ENCODE results near the gene TMEM202.
"Not testable (repeated sequence)": the region's sequence is repeated elsewhere in the genome, so short reads cannot be mapped to it uniquely, and the experiment has no call there.

TMEM202 gene

DNA sequence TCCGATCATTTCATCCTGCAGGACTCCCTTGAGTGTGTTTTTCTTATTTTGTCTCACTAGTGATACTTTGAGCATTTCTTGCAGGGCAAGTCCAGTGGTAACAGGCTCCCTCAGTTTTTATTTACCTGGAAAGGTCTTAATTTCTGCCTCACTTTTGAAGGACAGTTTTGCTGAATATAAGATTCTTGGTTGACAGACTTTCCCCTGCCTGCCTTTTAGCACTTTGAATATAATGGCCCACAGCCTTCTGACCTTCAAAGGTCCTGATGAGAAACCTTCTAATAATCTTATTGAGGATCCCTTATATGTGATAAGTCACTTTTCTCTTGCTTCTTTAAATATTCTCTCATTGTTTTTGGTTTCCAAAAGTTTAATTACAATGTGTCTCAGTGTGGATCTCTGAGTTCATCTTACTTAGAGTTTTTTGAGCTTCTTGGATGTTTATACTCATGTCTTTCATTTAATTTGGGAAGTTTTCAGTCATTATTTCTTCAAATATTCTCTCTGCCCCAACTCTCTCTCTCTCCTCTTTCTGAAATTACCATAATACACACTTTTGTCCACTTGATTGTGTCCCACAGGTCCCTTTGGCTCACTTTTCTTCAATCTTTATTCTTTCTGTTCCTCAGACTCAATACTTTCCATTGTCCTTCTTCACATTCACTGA lies 39.7 kb downstream of the TMEM202 start:
- Histone ChIP-seq H3K27ac (ENCODE audit: insufficient read depth in 1 of 2, low read depth in 1 of 2, low read length in 2 of 2, poor library complexity in 1 of 2, severe bottlenecking in 2 of 2) (no peak overlapping the region), H3K36me3 (ENCODE audit: control insufficient read depth in 4 of 4, insufficient read depth in 4 of 4, low read length in 3 of 4) (no peaks in the 10 kb centered on the region), H3K27me3 (replicated peaks in 2 of 5; ENCODE audit: control insufficient read depth in 4 of 5, insufficient read depth in 5 of 5, low read length in 4 of 5) (peaks cover 0 to 5% (median 0%) of the 10 kb centered on the region in 5 experiments), H3K4me3 (ENCODE audit: control insufficient read depth in 1 of 7, extremely low read depth in 1 of 7, insufficient read depth in 4 of 7, low read depth in 2 of 7, low read length in 6 of 7) (no peak overlapping the region), H3K9me3 (ENCODE audit: control extremely low read depth in 1 of 5, control insufficient read depth in 4 of 5, insufficient read depth in 2 of 5, low read depth in 1 of 5, low read length in 4 of 5) (peaks cover 0 to 24% (median 5%) of the 10 kb centered on the region in 5 experiments), H3K4me1 (ENCODE audit: control extremely low read depth in 1 of 4, control insufficient read depth in 4 of 4, insufficient read depth in 4 of 4, low read length in 3 of 4) (no peaks in the 10 kb centered on the region)
- peak in 1 of 3 donors; percentile 5 for DNase-seq
- POLR2A ChIA-PET, result no interaction called here
- CTCF ChIA-PET, result no interaction called here
- no CpG with 5 or more reads among the region's 1 CpG for WGBS (ENCODE audit: insufficient coverage)

DNA sequence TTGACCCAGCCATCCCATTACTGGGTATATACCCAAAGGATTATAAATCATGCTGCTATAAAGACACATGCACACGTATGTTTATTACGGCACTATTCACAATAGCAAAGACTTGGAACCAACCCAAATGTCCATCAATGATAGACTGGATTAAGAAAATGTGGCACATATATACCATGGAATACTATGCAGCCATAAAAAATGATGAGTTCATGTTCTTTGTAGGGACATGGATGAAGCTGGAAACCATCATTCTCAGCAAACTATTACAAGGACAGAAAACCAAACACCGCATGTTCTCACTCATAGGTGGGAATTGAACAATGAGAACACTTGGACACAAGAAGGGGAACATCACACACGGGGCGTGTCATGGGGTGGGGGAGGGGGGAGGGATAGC lies 44.7 kb downstream of the TMEM202 start:
- H3K27me3 ChIP-seq (replicated peaks in 2 of 5; ENCODE audit: control insufficient read depth in 4 of 5, insufficient read depth in 5 of 5, low read length in 4 of 5); H3K36me3 ChIP-seq (ENCODE audit: control insufficient read depth in 4 of 4, insufficient read depth in 4 of 4, low read length in 3 of 4); H3K4me3 ChIP-seq (ENCODE audit: control insufficient read depth in 1 of 7, extremely low read depth in 1 of 7, insufficient read depth in 4 of 7, low read depth in 2 of 7, low read length in 6 of 7); DNase-seq; POLR2A ChIA-PET; H3K27ac ChIP-seq (ENCODE audit: insufficient read depth in 1 of 2, low read depth in 1 of 2, low read length in 2 of 2, poor library complexity in 1 of 2, severe bottlenecking in 2 of 2); H3K4me1 ChIP-seq (ENCODE audit: control extremely low read depth in 1 of 4, control insufficient read depth in 4 of 4, insufficient read depth in 4 of 4, low read length in 3 of 4); H3K9me3 ChIP-seq (ENCODE audit: control extremely low read depth in 1 of 5, control insufficient read depth in 4 of 5, insufficient read depth in 2 of 5, low read depth in 1 of 5, low read length in 4 of 5): not testable (repeated sequence)
- CTCF ChIA-PET, result interaction anchor here (1.4 kb wide), 1 partner anchor 11 kb away, joined by 4 read pairs; no protein-coding TSS in a partner anchor
- WGBS (ENCODE audit: insufficient coverage), result no CpG with 5 or more reads among the region's 5 CpGs

DNA sequence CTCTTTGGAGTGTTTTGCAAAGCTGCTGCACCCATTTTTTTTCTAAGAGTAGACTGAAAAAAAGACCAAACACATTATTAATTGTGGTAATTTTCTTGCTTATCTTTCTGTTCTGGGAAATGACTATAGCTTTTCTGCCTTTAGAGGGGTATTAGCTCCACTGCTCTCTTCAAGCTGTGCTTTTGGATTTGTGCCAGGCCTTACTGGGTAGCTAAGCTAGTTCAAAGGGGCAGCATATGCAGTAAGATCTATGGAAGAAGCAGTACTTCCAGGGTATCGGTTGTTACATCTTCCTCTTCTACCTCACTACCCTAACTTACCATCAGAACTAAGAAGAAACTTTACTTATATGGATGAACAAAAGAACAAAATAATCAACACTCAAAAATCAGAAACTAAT lies 47.3 kb downstream of the TMEM202 start:
- Histone ChIP-seq H3K4me3 (ENCODE audit: control insufficient read depth in 1 of 7, extremely low read depth in 1 of 7, insufficient read depth in 4 of 7, low read depth in 2 of 7, low read length in 6 of 7) (no peak overlapping the region), H3K9me3 (ENCODE audit: control extremely low read depth in 1 of 5, control insufficient read depth in 4 of 5, insufficient read depth in 2 of 5, low read depth in 1 of 5, low read length in 4 of 5) (peaks cover 0 to 1% (median 0%) of the 10 kb centered on the region in 5 experiments), H3K36me3 (ENCODE audit: control insufficient read depth in 4 of 4, insufficient read depth in 4 of 4, low read length in 3 of 4) (no peaks in the 10 kb centered on the region), H3K27ac (ENCODE audit: insufficient read depth in 1 of 2, low read depth in 1 of 2, low read length in 2 of 2, poor library complexity in 1 of 2, severe bottlenecking in 2 of 2) (no peak overlapping the region), H3K27me3 (replicated peaks in 2 of 5; ENCODE audit: control insufficient read depth in 4 of 5, insufficient read depth in 5 of 5, low read length in 4 of 5) (peaks cover 0 to 1% (median 0%) of the 10 kb centered on the region in 5 experiments), H3K4me1 (ENCODE audit: control extremely low read depth in 1 of 4, control insufficient read depth in 4 of 4, insufficient read depth in 4 of 4, low read length in 3 of 4) (no peaks in the 10 kb centered on the region)
- no CpG with 5 or more reads among the region's 1 CpG for WGBS (ENCODE audit: insufficient coverage)
- no peak for DNase-seq
- CTCF ChIA-PET, result interaction anchor here (0.7 kb wide), 1 partner anchor 260 kb away, joined by 3 read pairs; no protein-coding TSS in a partner anchor
- POLR2A ChIA-PET, result no interaction called here

DNA sequence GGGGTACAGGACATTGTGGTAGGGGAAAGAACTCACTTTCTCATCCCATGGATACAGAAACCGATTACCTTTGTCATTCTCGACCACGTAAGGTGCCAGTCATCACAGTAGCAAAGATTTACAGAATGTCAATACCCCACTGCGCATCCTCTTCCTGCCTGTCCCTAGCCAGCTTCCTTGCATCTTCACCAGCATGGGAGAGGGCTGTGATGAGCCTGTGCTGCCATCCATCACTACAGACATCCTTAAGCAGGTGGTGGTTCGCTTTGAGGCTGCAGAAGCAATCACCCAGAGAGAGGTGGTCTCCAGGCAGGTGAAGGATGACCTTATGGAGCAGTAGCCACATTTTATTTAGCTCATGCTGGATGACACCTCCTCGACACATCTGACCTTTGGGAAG lies 52.7 kb downstream of the TMEM202 start:
- Histone ChIP-seq H3K27me3 (replicated peaks in 2 of 5; ENCODE audit: control insufficient read depth in 4 of 5, insufficient read depth in 5 of 5, low read length in 4 of 5) (peaks cover 0 to 2% (median 0%) of the 10 kb centered on the region in 5 experiments), H3K27ac (ENCODE audit: insufficient read depth in 1 of 2, low read depth in 1 of 2, low read length in 2 of 2, poor library complexity in 1 of 2, severe bottlenecking in 2 of 2) (no peak overlapping the region), H3K4me3 (ENCODE audit: control insufficient read depth in 1 of 7, extremely low read depth in 1 of 7, insufficient read depth in 4 of 7, low read depth in 2 of 7, low read length in 6 of 7) (no peak overlapping the region), H3K4me1 (ENCODE audit: control extremely low read depth in 1 of 4, control insufficient read depth in 4 of 4, insufficient read depth in 4 of 4, low read length in 3 of 4) (no peaks in the 10 kb centered on the region), H3K36me3 (ENCODE audit: control insufficient read depth in 4 of 4, insufficient read depth in 4 of 4, low read length in 3 of 4) (no peaks in the 10 kb centered on the region), H3K9me3 (ENCODE audit: control extremely low read depth in 1 of 5, control insufficient read depth in 4 of 5, insufficient read depth in 2 of 5, low read depth in 1 of 5, low read length in 4 of 5) (no peaks in the 10 kb centered on the region)
- 87% methylated on average over 6 of the region's 6 CpGs for WGBS (ENCODE audit: insufficient coverage)
- DNase-seq, result no peak
- ChIA-PET POLR2A (no interaction called here), CTCF (interaction anchor here (0.8 kb wide), 1 partner anchor 16 kb away, joined by 3 read pairs; no protein-coding TSS in a partner anchor)

DNA sequence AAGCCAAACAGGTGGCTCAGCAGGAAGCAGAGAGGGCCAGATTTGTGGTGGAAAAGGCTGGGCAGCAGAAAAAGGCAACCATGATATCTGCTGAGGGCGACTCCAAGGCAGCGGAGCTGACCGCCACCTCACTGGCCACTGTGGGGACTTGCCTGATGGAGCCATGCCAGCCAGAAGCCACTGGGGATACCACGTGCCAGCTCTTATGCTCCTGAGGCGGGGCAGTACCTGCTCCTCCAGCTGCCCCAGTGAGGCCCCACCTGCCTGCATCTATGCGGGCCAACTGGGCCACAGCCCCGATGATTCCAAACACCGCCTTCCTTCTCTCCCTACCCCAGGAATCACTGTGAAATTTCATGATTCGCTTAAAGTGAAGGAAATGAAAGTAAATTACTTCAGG lies 53.1 kb downstream of the TMEM202 start:
- no peak for DNase-seq
- H3K9me3 ChIP-seq (ENCODE audit: control extremely low read depth in 1 of 5, control insufficient read depth in 4 of 5, insufficient read depth in 2 of 5, low read depth in 1 of 5, low read length in 4 of 5), result no peaks in the 10 kb centered on the region
- no peaks in the 10 kb centered on the region for H3K36me3 ChIP-seq (ENCODE audit: control insufficient read depth in 4 of 4, insufficient read depth in 4 of 4, low read length in 3 of 4)
- H3K27me3 ChIP-seq (replicated peaks in 2 of 5; ENCODE audit: control insufficient read depth in 4 of 5, insufficient read depth in 5 of 5, low read length in 4 of 5), result peaks cover 0 to 2% (median 0%) of the 10 kb centered on the region in 5 experiments
- H3K4me1 ChIP-seq (ENCODE audit: control extremely low read depth in 1 of 4, control insufficient read depth in 4 of 4, insufficient read depth in 4 of 4, low read length in 3 of 4), result no peaks in the 10 kb centered on the region
- H3K4me3 ChIP-seq (ENCODE audit: control insufficient read depth in 1 of 7, extremely low read depth in 1 of 7, insufficient read depth in 4 of 7, low read depth in 2 of 7, low read length in 6 of 7), result no peak overlapping the region
- CTCF ChIA-PET, result no interaction called here
- H3K27ac ChIP-seq (ENCODE audit: insufficient read depth in 1 of 2, low read depth in 1 of 2, low read length in 2 of 2, poor library complexity in 1 of 2, severe bottlenecking in 2 of 2), result no peak overlapping the region
- WGBS (ENCODE audit: insufficient coverage), result 94% methylated on average over 9 of the region's 9 CpGs
- POLR2A ChIA-PET, result no interaction called here

DNA sequence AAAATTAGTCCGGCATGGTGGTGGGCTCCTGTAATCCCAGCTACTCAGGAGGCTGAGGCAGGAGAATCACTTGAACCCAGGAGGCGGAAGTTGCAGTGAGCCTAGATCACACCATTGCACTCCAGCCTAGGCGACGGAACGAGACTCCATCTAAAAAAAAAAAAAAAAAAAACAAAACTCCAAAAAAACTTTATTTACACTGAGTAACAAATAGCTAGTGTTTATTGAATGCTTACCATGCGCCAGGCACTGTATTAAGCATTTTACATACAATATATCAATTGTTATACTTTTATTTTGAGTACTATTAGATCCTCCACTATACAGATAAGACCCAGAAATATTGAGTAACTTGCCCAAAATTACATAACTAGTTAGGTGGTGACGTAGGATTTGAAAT lies 58.6 kb downstream of the TMEM202 start:
- WGBS (ENCODE audit: insufficient coverage), result no CpG with 5 or more reads among the region's 7 CpGs
- Histone ChIP-seq H3K27me3 (replicated peaks in 2 of 5; ENCODE audit: control insufficient read depth in 4 of 5, insufficient read depth in 5 of 5, low read length in 4 of 5) (peaks cover 0 to 2% (median 0%) of the 10 kb centered on the region in 5 experiments), H3K27ac (ENCODE audit: insufficient read depth in 1 of 2, low read depth in 1 of 2, low read length in 2 of 2, poor library complexity in 1 of 2, severe bottlenecking in 2 of 2) (no peak overlapping the region), H3K36me3 (ENCODE audit: control insufficient read depth in 4 of 4, insufficient read depth in 4 of 4, low read length in 3 of 4) (no peaks in the 10 kb centered on the region), H3K4me3 (ENCODE audit: control insufficient read depth in 1 of 7, extremely low read depth in 1 of 7, insufficient read depth in 4 of 7, low read depth in 2 of 7, low read length in 6 of 7) (no peak overlapping the region), H3K9me3 (ENCODE audit: control extremely low read depth in 1 of 5, control insufficient read depth in 4 of 5, insufficient read depth in 2 of 5, low read depth in 1 of 5, low read length in 4 of 5) (no peaks in the 10 kb centered on the region), H3K4me1 (ENCODE audit: control extremely low read depth in 1 of 4, control insufficient read depth in 4 of 4, insufficient read depth in 4 of 4, low read length in 3 of 4) (peaks cover 0 to 2% (median 0%) of the 10 kb centered on the region in 4 experiments)
- CTCF ChIA-PET, result interaction anchor here (1.4 kb wide), 1 partner anchor 75 kb away, joined by 3 read pairs; no protein-coding TSS in a partner anchor
- POLR2A ChIA-PET, result no interaction called here
- DNase-seq, result no peak

All from common myeloid progenitor, CD34-positive (primary cell).